Activated T-helper 2 cell treated with anti-CD3 and anti-CD28 coated beads, Interferon-gamma antibody, Interleukin-2, Interleukin-4, amounts not matched to agents 10 μg/mL and 5 μg/mL and 100 μg/mL, durations not matched to agents 14 hours and 24 hours and 36 hours (primary cell): ENCODE measurements around the gene EPB42. TPM values are rescaled to one million over a fixed set of nuclear protein-coding genes. Genes with fewer than 3 reads are reported as not detected.
A peak's percentile ranks its signal among the peaks of the same experiment; 100 is the strongest.
"Not testable (repeated sequence)": the region's sequence is repeated elsewhere in the genome, so short reads cannot be mapped to it uniquely, and the experiment has no call there.

Experiments
- DNase-seq: peaks from one replicate; pipeline ENCODE4 v3.0.0; 2021; ENCODE audit warnings: low spot score
- H3K27ac Mint-ChIP-seq: one replicate; pipeline ENCODE4 v1.8.0; 2021; ENCODE audit warnings: mixed read lengths
- H3K27me3 Mint-ChIP-seq: one replicate; pipeline ENCODE4 v1.8.0; 2021; ENCODE audit warnings: low read depth, mixed read lengths
- H3K36me3 Mint-ChIP-seq: one replicate; pipeline ENCODE4 v1.8.0; 2021; ENCODE audit warnings: low read depth, mixed read lengths
- H3K4me1 Mint-ChIP-seq: one replicate; pipeline ENCODE4 v1.8.0; 2021; ENCODE audit warnings: low read depth, mixed read lengths
- H3K4me3 Mint-ChIP-seq: one replicate; pipeline ENCODE4 v1.8.0; 2021; ENCODE audit warnings: low read depth, mild to moderate bottlenecking, moderate library complexity, mixed read lengths
- H3K9me3 Mint-ChIP-seq: one replicate; pipeline ENCODE4 v1.8.0; 2021; ENCODE audit warnings: mixed read lengths
- intact Hi-C: fragments of 100-400 bp; cut with micrococcal nuclease; formaldehyde crosslinking; loops from one replicate; pipeline ENCODE4 v1.15.1; 2023
- total RNA-seq: library from RNA; stranded (reverse); gene quantifications from 2 replicates; pipeline ENCODE4 v1.2.3, GENCODE V29; 2022

EPB42 gene
- total RNA-seq, 1 donor from 2014 or later: not detected

GRCh38 chr15:43185157-43186002 is 35.4 kb downstream of the EPB42 start, which contains the start of gene CCNDBP1:
TSS of gene CCNDBP1 (plus strand) at chr15:43185403. CDS start at chr15:43185499, 96 bp downstream.
- Mint-ChIP-seq H3K9me3 (no peaks in the 10 kb centered on the region), H3K4me3 (peak within 1 kb of the TSS; percentile 92), H3K4me1 (peaks cover 25% of the 10 kb centered on the region), H3K36me3 (peaks cover 49% of the 10 kb centered on the region), H3K27me3 (no peaks in the 10 kb centered on the region), H3K27ac (peak within 1 kb of the TSS; percentile 92)
- peak; percentile 90 for DNase-seq
- intact Hi-C loops: loop anchor here (5.0 kb wide), 2 partner anchors 53 to 78 kb away; partner anchors contain the start of genes TMEM62 and UBR1

- peak overlapping the region; percentile 90 for H3K27ac Mint-ChIP-seq
- no peak for DNase-seq
- intact Hi-C loops: loop anchor here (5.0 kb wide), 2 partner anchors 52 to 77 kb away; partner anchors contain the start of genes TMEM62 and UBR1
- peaks cover 24% of the 10 kb centered on the region for H3K4me1 Mint-ChIP-seq
- H3K27me3 Mint-ChIP-seq: no peaks in the 10 kb centered on the region
- H3K9me3 Mint-ChIP-seq: no peaks in the 10 kb centered on the region
- H3K4me3 Mint-ChIP-seq: peak overlapping the region; percentile 92
- H3K36me3 Mint-ChIP-seq: peaks cover 46% of the 10 kb centered on the region
Measured at GRCh38 chr15:43184407-43185124, 36.3 kb downstream of the EPB42 start.

GRCh38 chr15:43183270-43183669 is 37.5 kb downstream of the EPB42 start:
- intact Hi-C loops: no loop called here
- H3K4me1 Mint-ChIP-seq: peaks cover 20% of the 10 kb centered on the region
- H3K27ac Mint-ChIP-seq: no peak overlapping the region
- peaks cover 44% of the 10 kb centered on the region for H3K36me3 Mint-ChIP-seq
- no peaks in the 10 kb centered on the region for H3K27me3 Mint-ChIP-seq
- H3K9me3 Mint-ChIP-seq: no peaks in the 10 kb centered on the region
- no peak overlapping the region for H3K4me3 Mint-ChIP-seq
- no peak for DNase-seq

- DNase-seq, H3K4me3 Mint-ChIP-seq, H3K9me3 Mint-ChIP-seq, H3K4me1 Mint-ChIP-seq, H3K27ac Mint-ChIP-seq, H3K27me3 Mint-ChIP-seq, intact Hi-C loops: not testable (repeated sequence)
- peaks cover 58% of the 10 kb centered on the region for H3K36me3 Mint-ChIP-seq
Measured at GRCh38 chr15:43177147-43177546, 43.7 kb downstream of the EPB42 start.

GRCh38 chr15:43175656-43176309 is 45.0 kb downstream of the EPB42 start:
- H3K36me3 Mint-ChIP-seq: peaks cover 55% of the 10 kb centered on the region
- H3K4me3 Mint-ChIP-seq, intact Hi-C loops, DNase-seq, H3K9me3 Mint-ChIP-seq, H3K4me1 Mint-ChIP-seq, H3K27me3 Mint-ChIP-seq, H3K27ac Mint-ChIP-seq: not testable (repeated sequence)

- Mint-ChIP-seq H3K9me3 (peaks cover 4% of the 10 kb centered on the region), H3K27me3 (no peaks in the 10 kb centered on the region), H3K4me1 (peaks cover 6% of the 10 kb centered on the region), H3K36me3 (peaks cover 56% of the 10 kb centered on the region), H3K27ac (no peak overlapping the region), H3K4me3 (no peak overlapping the region)
- intact Hi-C loops: no loop called here
- DNase-seq: no peak
Measured at GRCh38 chr15:43169888-43170287, 50.9 kb downstream of the EPB42 start.

- Mint-ChIP-seq H3K4me3 (no peak overlapping the region), H3K27ac (no peak overlapping the region), H3K36me3 (peaks cover 53% of the 10 kb centered on the region), H3K9me3 (peaks cover 4% of the 10 kb centered on the region), H3K4me1 (peaks cover 6% of the 10 kb centered on the region), H3K27me3 (no peaks in the 10 kb centered on the region)
- intact Hi-C loops: no loop called here
- no peak for DNase-seq
Measured at GRCh38 chr15:43168192-43169107, 52.4 kb downstream of the EPB42 start.

- H3K27ac Mint-ChIP-seq, H3K9me3 Mint-ChIP-seq, intact Hi-C loops, DNase-seq, H3K4me3 Mint-ChIP-seq, H3K27me3 Mint-ChIP-seq, H3K4me1 Mint-ChIP-seq: not testable (repeated sequence)
- H3K36me3 Mint-ChIP-seq: peaks cover 48% of the 10 kb centered on the region
Measured at GRCh38 chr15:43167261-43167660, 53.6 kb downstream of the EPB42 start.

GRCh38 chr15:43165801-43166325 is 55.0 kb downstream of the EPB42 start:
- H3K4me3 Mint-ChIP-seq: no peak overlapping the region
- no peaks in the 10 kb centered on the region for H3K9me3 Mint-ChIP-seq
- peaks cover 6% of the 10 kb centered on the region for H3K4me1 Mint-ChIP-seq
- no peak overlapping the region for H3K27ac Mint-ChIP-seq
- no peaks in the 10 kb centered on the region for H3K27me3 Mint-ChIP-seq
- DNase-seq: no peak
- H3K36me3 Mint-ChIP-seq: peaks cover 43% of the 10 kb centered on the region
- intact Hi-C loops: no loop called here

GRCh38 chr15:43153269-43153668 is 67.5 kb downstream of the EPB42 start:
- Mint-ChIP-seq H3K36me3 (peaks cover 63% of the 10 kb centered on the region), H3K27me3 (no peaks in the 10 kb centered on the region), H3K4me1 (peaks cover 18% of the 10 kb centered on the region), H3K27ac (peak overlapping the region; percentile 3), H3K9me3 (no peaks in the 10 kb centered on the region), H3K4me3 (peak overlapping the region; percentile 1)
- no peak for DNase-seq
- intact Hi-C loops: no loop called here

- Mint-ChIP-seq H3K27me3 (no peaks in the 10 kb centered on the region), H3K9me3 (no peaks in the 10 kb centered on the region), H3K27ac (no peak overlapping the region), H3K4me3 (no peak overlapping the region), H3K36me3 (peaks cover 67% of the 10 kb centered on the region), H3K4me1 (peaks cover 18% of the 10 kb centered on the region)
- intact Hi-C loops: loop anchor here (1.0 kb wide), 1 partner anchor 45 kb away; the partner anchor contains the start of gene UBR1
- peak; percentile 26 for DNase-seq
Measured at GRCh38 chr15:43151688-43152087, 69.1 kb downstream of the EPB42 start.
